Lung (tissue), 12 donors: Measurements from ENCODE around the gene ZNF598. TPM values are rescaled to one million over a fixed set of nuclear protein-coding genes. Genes with fewer than 3 reads are reported as not detected.

Experiments
- ATAC-seq: fragments of 200-7000 bp; cut with Tn5 transposase; one replicate; pipeline ENCODE4 v1.9.1; 2020; ENCODE audit warnings: moderate number of reproducible peaks; ENCODE audit not compliant: insufficient read depth, low FRiP score
- DNase-seq, 3 donors: peaks; one replicate each; pipeline ENCODE4 v3.0.0-alpha.2; 2013 to 2017
- H3K27ac ChIP-seq, 2 donors: one replicate each; pipeline ENCODE4 v1.5.1; 2013; ENCODE audit warnings: mild to moderate bottlenecking in 2 of 2, moderate library complexity in 2 of 2, control low read depth in 1 of 2, inconsistent platforms in 1 of 2, low read depth in 1 of 2, low read length in 1 of 2
- H3K27me3 ChIP-seq, 3 donors: one replicate each; pipeline ENCODE4 v1.5.1; 2013; ENCODE audit warnings: low read length in 2 of 3; ENCODE audit not compliant: control insufficient read depth in 3 of 3, insufficient read depth in 3 of 3
- H3K36me3 ChIP-seq, 4 donors: one replicate each; pipeline ENCODE4 v1.5.1; 2013; ENCODE audit warnings: low read length in 4 of 4, mild to moderate bottlenecking in 1 of 4, moderate library complexity in 1 of 4; ENCODE audit not compliant: control insufficient read depth in 4 of 4, insufficient read depth in 4 of 4
- H3K4me1 ChIP-seq, 5 donors: one replicate each; pipeline ENCODE4 v1.5.1; 2013; ENCODE audit warnings: low read length in 5 of 5, mild to moderate bottlenecking in 2 of 5, moderate library complexity in 1 of 5; ENCODE audit not compliant: control insufficient read depth in 5 of 5, insufficient read depth in 5 of 5
- H3K4me3 ChIP-seq: one replicate; pipeline ENCODE4 v1.5.1; 2013; ENCODE audit warnings: mild to moderate bottlenecking, control low read depth, moderate library complexity
- H3K9ac ChIP-seq, 2 donors: one replicate each; pipeline ENCODE4 v1.5.1; 2013; ENCODE audit warnings: low read length in 2 of 2, control low read depth in 1 of 2; ENCODE audit not compliant: insufficient read depth in 1 of 2
- H3K9me3 ChIP-seq, 4 donors: one replicate each; pipeline ENCODE4 v1.5.1; 2013; ENCODE audit warnings: low read length in 3 of 4, mild to moderate bottlenecking in 1 of 4, moderate library complexity in 1 of 4; ENCODE audit not compliant: control insufficient read depth in 4 of 4, insufficient read depth in 3 of 4
- CTCF ChIP-seq: IDR thresholded peaks from 2 replicates; pipeline ENCODE4 v1.5.1; 2012; ENCODE audit warnings: mild to moderate bottlenecking; ENCODE audit errors: control extremely low read depth, extremely low read depth
- WGBS, 2 donors: extraction: QIAGEN DNeasy Blood & Tissue Kit; methylation state at CpG; one replicate each; pipeline ENCODE4 v1.1.7; 2013; 5-methylcytosine and 5-hydroxymethylcytosine counted together
- polyA plus RNA-seq, 2 donors: library from polyadenylated mRNA; stranded (reverse); fragments of 200-250 nt; gene quantifications; one replicate each; pipeline ENCODE4 v1.2.1, GENCODE V29; 2013
- total RNA-seq, 2 donors: library from RNA; depleted of rRNA in 1 of 2; stranded (reverse); fragments of >200 nt in 1 of 2; gene quantifications; one replicate each; pipeline ENCODE4 v1.2.1, GENCODE V29; 2014 to 2021
- donor health status: control.
- donor health status: control.
- donor health status: Bipolar disorder and iron deficiency.
- donor health status: healthy.
- donor health status: DM: yes; HTN: yes; CAD: no.

ZNF598 gene
- total and polyA plus RNA-seq, 4 donors = 13.9 to 49.8 (median 35.9) TPM

- no peaks in the 10 kb centered on the region for H3K9me3 ChIP-seq
- H3K27ac ChIP-seq = peak overlapping the region in 1 of 2 donors; percentile 20
- 90 to 97% methylated on average over 27 of the region's 27 CpGs for WGBS, 2 donors
- H3K4me1 ChIP-seq = no peaks in the 10 kb centered on the region
- no peak for DNase-seq
- no peak overlapping the region for H3K9ac ChIP-seq
- no peak for ATAC-seq
- H3K4me3 ChIP-seq = no peak overlapping the region
- H3K27me3 ChIP-seq = no peaks in the 10 kb centered on the region
- no peak for TF ChIP-seq CTCF
- peaks cover 2 to 56% (median 26%) of the 10 kb centered on the region in 4 donors for H3K36me3 ChIP-seq
Observed at GRCh38 chr16:1998360-1998835, 11.2 kb downstream of the ZNF598 start.

- H3K27me3 ChIP-seq = peaks cover 0 to 4% (median 0%) of the 10 kb centered on the region in 3 donors
- no peak for TF ChIP-seq CTCF
- 83 to 87% methylated on average over 26 of the region's 26 CpGs for WGBS, 2 donors
- DNase-seq (peak in 2 of 3 donors; percentile 33 to 52), ATAC-seq (peak; percentile 20)
- peaks cover 2 to 50% (median 22%) of the 10 kb centered on the region in 4 donors for H3K36me3 ChIP-seq
- no peaks in the 10 kb centered on the region for H3K4me1 ChIP-seq
- H3K9ac ChIP-seq = no peak overlapping the region
- no peak overlapping the region for H3K4me3 ChIP-seq
- H3K9me3 ChIP-seq = no peaks in the 10 kb centered on the region
- peak overlapping the region in 1 of 2 donors; percentile 20 for H3K27ac ChIP-seq
Observed at GRCh38 chr16:1997494-1998359, 11.9 kb downstream of the ZNF598 start.

- peaks cover 0 to 7% (median 6%) of the 10 kb centered on the region in 5 donors for H3K4me1 ChIP-seq
- ATAC-seq = no peak
- H3K4me3 ChIP-seq = no peak overlapping the region
- DNase-seq = no peak
- TF ChIP-seq CTCF = no peak
- WGBS, 2 donors = 50 to 57% methylated on average over 2 of the region's 2 CpGs
- H3K36me3 ChIP-seq = peaks cover 0 to 12% (median 7%) of the 10 kb centered on the region in 4 donors
- peaks cover 0 to 27% (median 24%) of the 10 kb centered on the region in 3 donors for H3K27me3 ChIP-seq
- H3K9me3 ChIP-seq = no peaks in the 10 kb centered on the region
- H3K27ac ChIP-seq = no peak overlapping the region
- no peak overlapping the region for H3K9ac ChIP-seq
Observed at GRCh38 chr16:1993731-1994131, 15.9 kb downstream of the ZNF598 start.
